Stimulated activated naive CD8-positive, alpha-beta T cell treated with anti-CD3 and anti-CD28 coated beads, Interleukin-15, amount 100 ng/mL, for 72 hours (primary cell): ENCODE data around the gene ZC3H15.
"Not testable (repeated sequence)": the region's sequence is repeated elsewhere in the genome, so short reads cannot be mapped to it uniquely, and the experiment has no call there.

Experiments used
- ATAC-seq: fragments of 150-1000 bp; cut with Tn5 transposase; 2 replicates; pipeline ENCODE4 v1.10.0; 2021; ENCODE audit warnings: mild to moderate bottlenecking, moderate library complexity
- DNase-seq, 2 donors: peaks; one replicate each; pipeline ENCODE4 v3.0.0; 2021 to 2022
- H3K27ac Mint-ChIP-seq, 2 donors: one replicate each; pipeline ENCODE4 v1.8.0; 2022; ENCODE audit warnings: mild to moderate bottlenecking in 2 of 2, mixed read lengths in 2 of 2, moderate library complexity in 2 of 2
- H3K27me3 Mint-ChIP-seq: one replicate; pipeline ENCODE4 v1.8.0; 2022; ENCODE audit warnings: mixed read lengths
- H3K4me1 Mint-ChIP-seq: one replicate; pipeline ENCODE4 v1.8.0; 2022; ENCODE audit warnings: mild to moderate bottlenecking, mixed read lengths
- H3K4me3 Mint-ChIP-seq, 2 donors: one replicate each; pipeline ENCODE4 v1.8.0; 2022; ENCODE audit warnings: mild to moderate bottlenecking in 2 of 2, mixed read lengths in 2 of 2, moderate library complexity in 1 of 2
- H3K9me3 Mint-ChIP-seq, 2 donors: one replicate each; pipeline ENCODE4 v1.8.0; 2022; ENCODE audit warnings: mixed read lengths in 2 of 2

The ZC3H15 gene

GRCh38 chr2:186518945-186519344 lies 32.9 kb downstream of the ZC3H15 start:
- no peak for DNase-seq
- no peak overlapping the region for H3K4me3 Mint-ChIP-seq
- no peaks in the 10 kb centered on the region for H3K27me3 Mint-ChIP-seq
- no peak overlapping the region for H3K27ac Mint-ChIP-seq
- ATAC-seq: no peak
- peaks cover 0 to 8% of the 10 kb centered on the region in 2 donors for H3K9me3 Mint-ChIP-seq
- no peaks in the 10 kb centered on the region for H3K4me1 Mint-ChIP-seq

- not testable (repeated sequence) for H3K27me3 Mint-ChIP-seq, H3K9me3 Mint-ChIP-seq, H3K4me3 Mint-ChIP-seq, H3K27ac Mint-ChIP-seq, DNase-seq, H3K4me1 Mint-ChIP-seq, ATAC-seq
These were observed 35.6 kb downstream of the ZC3H15 start for GRCh38 chr2:186521570-186522153.

DNA sequence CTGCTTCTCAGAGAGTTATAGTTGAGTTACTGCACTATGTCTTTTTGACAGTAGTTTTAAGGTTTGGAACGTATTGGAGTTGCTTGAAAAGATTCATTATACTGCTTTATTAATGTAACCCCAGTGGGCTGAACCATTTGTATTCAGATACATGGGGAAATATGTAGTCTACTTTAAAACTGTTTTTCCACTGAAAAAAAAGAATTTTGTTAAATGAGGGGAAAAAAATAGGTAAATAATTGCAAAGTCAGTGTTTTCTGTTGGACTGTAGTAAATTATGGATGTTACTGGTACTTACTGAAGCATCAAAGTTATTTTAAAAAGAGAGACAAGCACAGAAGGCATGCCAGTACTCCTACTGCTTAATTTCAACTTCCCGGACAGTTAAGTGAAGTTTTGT lies 36.4 kb downstream of the ZC3H15 start:
- no peak overlapping the region for H3K4me3 Mint-ChIP-seq
- no peaks in the 10 kb centered on the region for H3K27me3 Mint-ChIP-seq
- no peak overlapping the region for H3K27ac Mint-ChIP-seq
- H3K9me3 Mint-ChIP-seq: peaks cover 3 to 8% of the 10 kb centered on the region in 2 donors
- H3K4me1 Mint-ChIP-seq: no peaks in the 10 kb centered on the region
- no peak for ATAC-seq
- no peak for DNase-seq

GRCh38 chr2:186523791-186524190 lies 37.7 kb downstream of the ZC3H15 start:
- Mint-ChIP-seq H3K4me1 (no peaks in the 10 kb centered on the region), H3K4me3 (no peak overlapping the region), H3K9me3 (peaks cover 6 to 8% of the 10 kb centered on the region in 2 donors), H3K27ac (no peak overlapping the region), H3K27me3 (no peaks in the 10 kb centered on the region)
- ATAC-seq (no peak), DNase-seq (no peak)

- no peak overlapping the region for H3K4me3 Mint-ChIP-seq
- H3K27me3 Mint-ChIP-seq: no peaks in the 10 kb centered on the region
- peaks cover under 1 to 6% of the 10 kb centered on the region in 2 donors for H3K9me3 Mint-ChIP-seq
- no peaks in the 10 kb centered on the region for H3K4me1 Mint-ChIP-seq
- ATAC-seq (no peak), DNase-seq (no peak)
- H3K27ac Mint-ChIP-seq: no peak overlapping the region
These were observed 40.2 kb downstream of the ZC3H15 start for GRCh38 chr2:186526281-186526680.

DNA sequence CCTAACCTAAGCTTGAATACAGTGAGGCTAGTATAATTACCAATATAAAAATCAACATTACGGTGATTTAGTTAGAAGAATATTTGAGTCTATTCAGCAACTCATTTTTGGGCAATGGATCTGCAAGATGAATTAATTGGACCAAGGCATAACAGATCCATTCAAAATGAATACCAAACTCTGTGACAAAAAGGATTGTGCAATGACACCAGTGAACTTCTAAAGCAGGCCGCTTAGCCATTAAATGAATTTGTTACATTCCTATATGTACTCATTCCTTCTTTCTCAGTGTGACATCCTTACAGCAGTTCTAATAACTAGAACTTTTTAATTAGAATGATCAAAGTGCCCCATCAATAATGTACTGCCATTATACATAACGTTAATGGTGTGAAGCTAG lies 44.3 kb downstream of the ZC3H15 start:
- H3K27me3 Mint-ChIP-seq: no peaks in the 10 kb centered on the region
- ATAC-seq (no peak), DNase-seq (no peak)
- no peak overlapping the region for H3K4me3 Mint-ChIP-seq
- H3K9me3 Mint-ChIP-seq: peaks cover 0 to 6% of the 10 kb centered on the region in 2 donors
- no peak overlapping the region for H3K27ac Mint-ChIP-seq
- no peaks in the 10 kb centered on the region for H3K4me1 Mint-ChIP-seq

- DNase-seq: no peak
- Mint-ChIP-seq H3K27me3 (no peaks in the 10 kb centered on the region), H3K9me3 (peaks cover 0 to 6% of the 10 kb centered on the region in 2 donors), H3K27ac (no peak overlapping the region), H3K4me3 (no peak overlapping the region), H3K4me1 (no peaks in the 10 kb centered on the region)
- no peak for ATAC-seq
These were observed 45.3 kb downstream of the ZC3H15 start for GRCh38 chr2:186531257-186531775.

GRCh38 chr2:186532891-186533290 lies 46.8 kb downstream of the ZC3H15 start:
- Mint-ChIP-seq H3K9me3 (no peaks in the 10 kb centered on the region), H3K27me3 (no peaks in the 10 kb centered on the region), H3K4me1 (no peaks in the 10 kb centered on the region), H3K4me3 (no peak overlapping the region), H3K27ac (no peak overlapping the region)
- ATAC-seq (no peak), DNase-seq (no peak)

DNA sequence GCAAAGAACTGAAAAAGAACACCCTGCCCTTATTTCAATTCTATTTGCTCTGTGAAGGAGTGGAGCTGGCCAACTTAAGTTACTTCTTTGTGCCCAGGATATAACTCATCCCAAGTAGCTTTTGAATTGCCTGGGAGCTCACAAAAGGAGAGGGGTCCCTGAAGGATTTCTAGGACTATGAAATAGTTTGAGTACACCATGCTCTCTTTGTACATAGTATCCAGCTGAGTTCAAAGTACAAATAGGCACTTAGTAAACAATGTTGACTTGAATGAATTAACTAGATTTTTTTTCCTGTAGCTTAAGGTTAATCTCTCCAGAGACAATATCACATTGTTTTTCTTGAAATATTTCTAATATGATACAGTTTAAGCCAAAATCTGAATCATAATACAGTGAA lies 47.7 kb downstream of the ZC3H15 start:
- Mint-ChIP-seq H3K27me3 (no peaks in the 10 kb centered on the region), H3K4me1 (no peaks in the 10 kb centered on the region), H3K27ac (no peak overlapping the region), H3K4me3 (no peak overlapping the region), H3K9me3 (no peaks in the 10 kb centered on the region)
- no peak for ATAC-seq
- DNase-seq: no peak

- no peak for DNase-seq
- no peaks in the 10 kb centered on the region for H3K9me3 Mint-ChIP-seq
- no peaks in the 10 kb centered on the region for H3K4me1 Mint-ChIP-seq
- ATAC-seq: no peak
- no peaks in the 10 kb centered on the region for H3K27me3 Mint-ChIP-seq
- H3K27ac Mint-ChIP-seq: no peak overlapping the region
- no peak overlapping the region for H3K4me3 Mint-ChIP-seq
These were observed 48.3 kb downstream of the ZC3H15 start for GRCh38 chr2:186534406-186534805.

DNA sequence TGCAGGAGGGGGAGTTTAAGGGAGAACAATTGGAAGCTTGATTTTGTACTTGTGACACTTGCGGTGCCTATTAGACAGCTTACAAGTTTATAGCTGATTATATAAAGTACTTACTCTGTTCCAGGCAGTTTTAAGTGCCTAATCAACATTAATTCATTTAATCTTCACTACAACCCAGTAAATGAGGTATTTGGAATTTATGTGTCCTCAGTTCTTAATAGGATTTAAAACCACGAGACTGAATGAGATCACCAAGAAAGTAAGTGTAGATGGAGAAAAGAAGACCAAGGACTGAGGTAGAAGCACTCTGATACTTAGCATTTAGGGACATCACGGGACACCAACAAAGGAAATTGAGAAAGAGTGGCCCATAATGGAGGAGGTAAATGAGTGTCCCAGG lies 49.8 kb downstream of the ZC3H15 start:
- H3K27me3 Mint-ChIP-seq: no peaks in the 10 kb centered on the region
- no peak overlapping the region for H3K4me3 Mint-ChIP-seq
- no peak for ATAC-seq
- no peak overlapping the region for H3K27ac Mint-ChIP-seq
- no peak for DNase-seq
- no peaks in the 10 kb centered on the region for H3K9me3 Mint-ChIP-seq
- no peaks in the 10 kb centered on the region for H3K4me1 Mint-ChIP-seq

DNA sequence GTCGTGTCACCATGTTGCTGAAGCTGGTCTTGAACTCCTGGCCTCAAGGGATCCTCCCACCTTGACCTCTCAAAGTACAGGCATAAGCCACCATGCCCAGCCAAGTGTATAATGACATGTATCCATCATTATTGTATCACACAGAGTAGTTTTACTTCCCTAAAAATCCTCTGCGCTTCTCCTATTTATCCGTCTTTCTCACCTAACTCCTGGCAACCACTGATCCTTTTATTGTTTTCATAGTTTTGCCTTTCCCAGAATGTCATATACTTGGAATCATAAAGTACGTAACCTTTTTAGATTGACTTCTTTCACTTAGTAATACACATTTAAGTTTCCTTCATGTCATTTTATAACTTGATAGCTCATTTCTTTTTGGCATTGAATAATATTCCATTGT lies 51.0 kb downstream of the ZC3H15 start:
- no peaks in the 10 kb centered on the region for H3K9me3 Mint-ChIP-seq
- no peak overlapping the region for H3K4me3 Mint-ChIP-seq
- no peak overlapping the region for H3K27ac Mint-ChIP-seq
- DNase-seq (no peak), ATAC-seq (no peak)
- H3K27me3 Mint-ChIP-seq: no peaks in the 10 kb centered on the region
- no peaks in the 10 kb centered on the region for H3K4me1 Mint-ChIP-seq

DNA sequence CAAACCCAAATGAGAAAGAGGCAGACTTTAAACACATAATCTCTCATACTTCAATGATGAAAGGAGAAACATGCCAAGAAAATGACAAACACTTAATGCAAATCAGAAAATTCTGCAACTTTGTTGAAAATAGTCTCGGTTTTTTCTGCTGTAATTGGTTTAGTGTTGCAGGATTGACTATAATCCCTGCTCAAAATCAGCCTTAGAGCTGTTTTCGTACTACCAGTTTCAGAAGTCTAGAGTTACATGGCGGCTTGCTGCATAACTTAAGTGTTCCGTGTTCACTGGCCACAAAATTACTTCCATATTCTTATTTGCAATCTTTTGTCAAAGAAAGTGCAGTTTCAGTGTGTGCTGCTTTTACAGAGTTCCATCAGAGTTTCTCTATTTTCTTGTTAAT lies 54.9 kb downstream of the ZC3H15 start:
- no peaks in the 10 kb centered on the region for H3K4me1 Mint-ChIP-seq

GRCh38 chr2:186542002-186542401 lies 55.9 kb downstream of the ZC3H15 start:
- ATAC-seq: no peak
- Mint-ChIP-seq H3K9me3 (no peaks in the 10 kb centered on the region), H3K27ac (no peak overlapping the region), H3K4me3 (no peak overlapping the region), H3K4me1 (no peaks in the 10 kb centered on the region), H3K27me3 (no peaks in the 10 kb centered on the region)
- DNase-seq: no peak

More for the DNA sequence above, 54.9 kb downstream of the ZC3H15 start:
- no peak for DNase-seq
- H3K27me3 Mint-ChIP-seq: no peaks in the 10 kb centered on the region
- no peak for ATAC-seq
- no peak overlapping the region for H3K27ac Mint-ChIP-seq
- H3K4me3 Mint-ChIP-seq: no peak overlapping the region
- no peaks in the 10 kb centered on the region for H3K9me3 Mint-ChIP-seq

DNA sequence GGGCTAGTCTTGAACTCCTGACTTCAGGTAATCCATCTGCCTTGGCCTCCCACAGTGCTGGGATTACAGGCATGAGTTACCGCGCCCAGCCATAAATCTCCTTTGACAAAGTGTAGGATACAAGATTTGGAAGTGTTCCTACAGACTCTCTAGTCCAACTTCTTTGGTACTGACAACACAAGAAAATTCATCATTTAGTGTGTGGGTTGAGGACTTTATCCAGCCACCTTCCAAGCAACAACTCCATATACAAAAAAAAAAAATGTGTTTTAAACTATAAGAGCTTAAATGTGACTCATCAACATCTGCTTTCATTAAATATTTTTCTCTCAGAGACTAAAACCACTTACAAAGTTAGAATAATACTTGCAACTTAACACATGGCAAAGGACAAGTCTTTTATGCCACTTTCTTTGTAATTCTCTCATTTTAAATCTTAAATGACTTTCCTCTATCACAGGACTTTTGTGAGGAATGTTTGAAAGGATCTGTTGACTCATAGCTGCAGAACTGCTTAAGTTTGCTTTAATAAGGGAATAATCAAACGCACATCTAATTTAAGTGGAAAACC lies 57.6 kb downstream of the ZC3H15 start:
- Mint-ChIP-seq H3K27me3 (no peaks in the 10 kb centered on the region), H3K4me1 (no peaks in the 10 kb centered on the region)

GRCh38 chr2:186544255-186544675 lies 58.2 kb downstream of the ZC3H15 start:
- ATAC-seq: no peak

More for the DNA sequence above, 57.6 kb downstream of the ZC3H15 start:
- no peak for ATAC-seq
- Mint-ChIP-seq H3K27ac (no peak overlapping the region), H3K9me3 (no peaks in the 10 kb centered on the region), H3K4me3 (no peak overlapping the region)
- no peak for DNase-seq

DNA sequence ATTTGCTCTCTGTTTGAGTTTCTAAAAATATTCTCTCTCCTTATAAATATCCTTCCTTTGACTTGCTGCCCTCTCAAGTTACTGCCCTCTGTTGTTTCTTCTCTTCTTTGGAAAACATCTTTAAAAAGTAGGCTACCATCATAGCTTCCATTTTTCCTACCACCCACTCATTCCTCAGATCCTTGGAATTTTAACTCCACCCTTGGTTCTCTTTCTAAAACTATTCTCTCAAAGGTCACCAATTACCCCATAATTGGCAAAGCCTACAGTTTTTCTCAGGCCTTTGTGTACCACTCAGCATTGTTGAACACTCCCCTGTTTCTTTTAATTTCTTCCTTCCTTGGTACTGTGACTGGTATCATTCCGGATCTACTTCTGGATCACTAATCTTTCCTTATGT lies 60.8 kb downstream of the ZC3H15 start:
- ATAC-seq (no peak), DNase-seq (no peak)
- no peaks in the 10 kb centered on the region for H3K4me1 Mint-ChIP-seq
- no peaks in the 10 kb centered on the region for H3K9me3 Mint-ChIP-seq
- H3K4me3 Mint-ChIP-seq: no peak overlapping the region
- peaks cover 10% of the 10 kb centered on the region for H3K27me3 Mint-ChIP-seq
- H3K27ac Mint-ChIP-seq: no peak overlapping the region

More at GRCh38 chr2:186544255-186544675, 58.2 kb downstream of the ZC3H15 start:
- Mint-ChIP-seq H3K27me3 (no peaks in the 10 kb centered on the region), H3K4me3 (no peak overlapping the region), H3K4me1 (no peaks in the 10 kb centered on the region), H3K9me3 (no peaks in the 10 kb centered on the region), H3K27ac (no peak overlapping the region)
- no peak for DNase-seq
